Stomach (tissue), 9 donors: ENCODE data around the gene ALK. TPM values are rescaled to one million over a fixed set of nuclear protein-coding genes. Genes with fewer than 3 reads are reported as not detected.

Source experiments
- DNase-seq, 2 donors: peaks; one replicate each; pipeline versions ENCODE4 v3.0.0 to v3.0.0-alpha.2; 2013 to 2019
- H3K27ac ChIP-seq, 5 donors: fragments of 200-600 bp in 4 of 5; sonication (generic) in 4 of 5; one replicate each; pipeline ENCODE4 v1.5.1; 2013 to 2019; ENCODE audit warnings: mild to moderate bottlenecking in 1 of 5, moderate library complexity in 1 of 5
- H3K27me3 ChIP-seq, 3 donors: fragments of 200-600 bp; sonication (generic); one replicate each; pipeline ENCODE4 v1.5.1; 2017 to 2019; ENCODE audit warnings: mixed run types in 1 of 3
- H3K36me3 ChIP-seq, 4 donors: fragments of 200-600 bp; sonication (generic); 1 replicate in 3 of 4; 2 replicates in 1 of 4; pipeline ENCODE4 v1.5.1; 2016 to 2019
- H3K4me1 ChIP-seq, 4 donors: fragments of 200-600 bp; sonication (generic); one replicate each; pipeline ENCODE4 v1.5.1; 2016 to 2019
- H3K4me3 ChIP-seq, 4 donors: fragments of 200-600 bp; sonication (generic) in 3 of 4; one replicate each; pipeline ENCODE4 v1.5.1; 2016 to 2019; ENCODE audit warnings: mild to moderate bottlenecking in 1 of 4
- H3K9me3 ChIP-seq, 4 donors: fragments of 200-600 bp; sonication (generic); one replicate each; pipeline ENCODE4 v1.5.1; 2016 to 2019
- CTCF ChIP-seq, 7 experiments: fragments of 450-650 bp in 4 of 7; fragments of 200-600 bp in 3 of 7; sonication (generic) in 3 of 7; IDR thresholded peaks; one replicate each; pipeline ENCODE4 v1.5.1; 2016 to 2019; ENCODE audit warnings: antibody characterized with exemption in 7 of 7, control low read depth in 2 of 7, mild to moderate bottlenecking in 1 of 7
- EP300 ChIP-seq: sonication (generic); formaldehyde crosslinking; IDR thresholded peaks from one replicate; pipeline ENCODE4 v1.6.1; 2017; ENCODE audit warnings: antibody characterized with exemption
- POLR2A ChIP-seq, 4 donors: fragments of 450-650 bp; IDR thresholded peaks; one replicate each; pipeline ENCODE4 v1.6.1; 2016; ENCODE audit warnings: antibody characterized with exemption in 4 of 4, control low read depth in 2 of 4, mild to moderate bottlenecking in 1 of 4, moderate library complexity in 1 of 4
- POLR2AphosphoS5 ChIP-seq, 3 donors: sonication (generic); formaldehyde crosslinking; IDR thresholded peaks; one replicate each; pipeline ENCODE4 v1.6.1; 2016; ENCODE audit warnings: antibody characterized with exemption in 3 of 3
- WGBS, 5 donors: extraction: QIAGEN DNeasy Blood & Tissue Kit in 3 of 5; methylation state at CpG; one replicate each; pipeline versions ENCODE4 v1.1.5 to v1.1.7; 2013 to 2018; 5-methylcytosine and 5-hydroxymethylcytosine counted together
- intact Hi-C: fragments of 100-400 bp; cut with DNase I; formaldehyde crosslinking; loops from one replicate; pipeline ENCODE4 v1.15.1; 2023; ENCODE audit warnings: low total_unique reads
- polyA plus RNA-seq, 3 donors: library from polyadenylated mRNA; stranded (reverse); fragments of 200-250 nt; gene quantifications; one replicate each; pipeline ENCODE4 v1.2.3, GENCODE V29; 2013
- total RNA-seq, 5 donors: library from RNA; depleted of rRNA; stranded (reverse); fragments of >200 nt; gene quantifications; one replicate each; pipeline versions ENCODE4 v1.1.0 to v1.2.3, GENCODE V29; 2014 to 2016
- donor health status: healthy with polysubstance abuse.
- donor health status: Bipolar disorder and iron deficiency.
- donor health status: healthy.

Gene ALK
- total and polyA plus RNA-seq, 8 donors: 0.13 to 0.92 TPM; not detected in 6

DNA sequence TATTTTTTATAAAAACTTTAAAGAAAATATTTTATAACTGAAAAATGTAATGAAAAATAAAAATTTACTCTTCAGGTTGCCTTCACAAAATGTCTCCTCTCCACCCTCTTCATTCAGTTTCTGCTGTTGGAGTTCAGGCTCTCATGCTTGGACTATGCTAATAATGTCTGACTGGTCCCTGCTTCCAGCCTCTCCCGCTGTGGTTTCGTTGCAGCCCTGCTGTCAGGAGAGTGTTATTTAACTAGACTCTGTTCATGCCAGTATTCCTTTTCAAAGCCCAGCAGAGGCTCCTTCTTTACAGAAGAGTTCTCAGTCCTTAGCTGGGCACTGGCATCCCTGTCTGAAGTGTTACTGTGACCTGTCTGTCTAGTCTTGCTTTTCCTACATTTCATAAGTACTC lies 765.8 kb downstream of the ALK start:
- intact Hi-C loops: no loop called here
- no peaks in the 10 kb centered on the region for H3K4me1 ChIP-seq
- no peak for TF ChIP-seq POLR2AphosphoS5 (IDR thresholded peaks at IDR 0.05)
- TF ChIP-seq CTCF (IDR thresholded peaks at IDR 0.05): no peak
- no peak for TF ChIP-seq EP300

GRCh38 chr2:29154610-29155009 lies 766.8 kb downstream of the ALK start:
- WGBS, 5 donors: 91 to 100% (median 97%) methylated on average over 2 of the region's 2 CpGs
- no peaks in the 10 kb centered on the region for H3K27me3 ChIP-seq
- DNase-seq: no peak
- H3K4me3 ChIP-seq: no peak overlapping the region
- H3K27ac ChIP-seq: no peak overlapping the region
- no peaks in the 10 kb centered on the region for H3K4me1 ChIP-seq
- peaks cover 0 to 62% (median 56%) of the 10 kb centered on the region in 4 donors for H3K36me3 ChIP-seq
- TF ChIP-seq EP300 (no peak), POLR2AphosphoS5 (IDR thresholded peaks at IDR 0.05) (no peak), POLR2A (IDR thresholded peaks at IDR 0.05) (no peak), CTCF (IDR thresholded peaks at IDR 0.05) (no peak)
- intact Hi-C loops: no loop called here
- H3K9me3 ChIP-seq: no peaks in the 10 kb centered on the region

More for the DNA sequence above, 765.8 kb downstream of the ALK start:
- Histone ChIP-seq H3K36me3 (peaks cover 0 to 68% (median 61%) of the 10 kb centered on the region in 4 donors), H3K9me3 (no peaks in the 10 kb centered on the region), H3K27me3 (no peaks in the 10 kb centered on the region), H3K27ac (no peak overlapping the region), H3K4me3 (no peak overlapping the region)
- WGBS, 5 donors: 47 to 56% (median 50%) methylated on average over 2 of the region's 2 CpGs
- no peak for DNase-seq

DNA sequence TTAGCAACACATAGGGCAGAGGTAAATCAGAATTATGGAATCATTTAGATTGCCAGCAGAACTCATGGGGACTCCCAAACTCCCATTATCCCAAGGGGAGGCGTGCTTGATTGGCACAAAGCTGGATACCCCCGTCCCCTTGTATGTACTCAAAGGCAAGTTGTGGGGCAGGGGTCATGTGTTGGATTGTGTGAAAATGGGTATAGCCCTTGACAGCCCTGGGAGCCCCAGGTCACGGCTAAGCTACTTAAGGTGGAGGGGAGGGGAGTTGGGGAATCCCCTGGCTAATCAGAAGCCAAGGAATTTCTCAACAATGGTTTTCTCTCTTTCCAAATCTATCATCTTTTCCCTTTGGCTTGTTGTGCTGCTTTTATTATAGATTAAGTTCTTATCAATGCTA lies 773.4 kb downstream of the ALK start:
- WGBS, 5 donors: 56 to 74% (median 70%) methylated on average over 3 of the region's 3 CpGs
- TF ChIP-seq POLR2A (IDR thresholded peaks at IDR 0.05) (no peak), EP300 (no peak), POLR2AphosphoS5 (IDR thresholded peaks at IDR 0.05) (no peak), CTCF (IDR thresholded peaks at IDR 0.05) (no peak)
- Histone ChIP-seq H3K36me3 (peaks cover 13 to 42% (median 40%) of the 10 kb centered on the region in 4 donors), H3K4me1 (no peaks in the 10 kb centered on the region), H3K27me3 (no peaks in the 10 kb centered on the region), H3K27ac (no peak overlapping the region), H3K9me3 (no peaks in the 10 kb centered on the region), H3K4me3 (no peak overlapping the region)
- no peak for DNase-seq
- intact Hi-C loops: no loop called here

DNA sequence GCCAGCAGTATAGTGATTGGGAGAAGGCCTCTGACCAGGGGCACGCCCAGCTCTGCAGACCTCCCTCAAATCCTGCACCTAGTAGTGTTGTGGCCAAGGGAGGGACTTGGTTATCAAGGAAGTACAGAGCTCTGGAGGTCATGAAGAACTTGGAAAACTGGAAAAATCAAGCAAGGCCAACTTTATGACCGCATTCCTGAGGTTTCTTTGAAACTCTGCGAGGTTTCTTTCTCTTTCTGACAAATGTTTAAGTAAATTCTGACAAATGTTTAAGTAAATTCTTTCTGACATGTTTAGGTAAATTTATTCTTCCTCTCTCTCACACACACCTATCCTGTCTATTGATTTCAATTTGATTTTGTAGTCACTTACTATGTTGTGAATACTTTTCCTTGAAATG lies 775.2 kb downstream of the ALK start:
- Histone ChIP-seq H3K4me1 (no peaks in the 10 kb centered on the region), H3K36me3 (peaks cover 13 to 37% (median 29%) of the 10 kb centered on the region in 4 donors), H3K27ac (no peak overlapping the region), H3K9me3 (no peaks in the 10 kb centered on the region), H3K4me3 (no peak overlapping the region), H3K27me3 (no peaks in the 10 kb centered on the region)
- TF ChIP-seq EP300: no peak
- TF ChIP-seq POLR2A (IDR thresholded peaks at IDR 0.05): no peak
- TF ChIP-seq CTCF (IDR thresholded peaks at IDR 0.05): no peak
- no peak for TF ChIP-seq POLR2AphosphoS5 (IDR thresholded peaks at IDR 0.05)
- WGBS, 5 donors: 68 to 88% (median 77%) methylated on average over 3 of the region's 3 CpGs
- DNase-seq: no peak
- intact Hi-C loops: no loop called here
